Measurements from ENCODE around the gene OCA2.

GRCh38 chr15:28098766-28099554 is at the start of gene OCA2:
- TF ChIP-seq CTCF (IDR thresholded peaks at IDR 0.05), result no peak
- no peak for TF ChIP-seq POLR2A (IDR thresholded peaks at IDR 0.05)
